Osteoblast (primary cell): ENCODE data around the gene SYCP3. TPM values are rescaled to one million over a fixed set of nuclear protein-coding genes. Genes with fewer than 3 reads are reported as not detected.

ENCODE experiments used
- DNase-seq: peaks from one replicate; pipeline ENCODE4 v3.0.0; 2011; ENCODE audit warnings: low spot score, mixed read lengths; ENCODE audit not compliant: insufficient read length; ENCODE audit errors: missing footprints
- H2AFZ ChIP-seq: 2 replicates; pipeline ENCODE4 v1.6.0; 2011; ENCODE audit warnings: mild to moderate bottlenecking, low read length
- H3K27ac ChIP-seq: 2 replicates; pipeline ENCODE4 v1.5.1; 2011; ENCODE audit warnings: mild to moderate bottlenecking, low read depth, low read length, moderate library complexity
- H3K27me3 ChIP-seq: 2 replicates; pipeline ENCODE4 v1.6.0; 2012; ENCODE audit warnings: mild to moderate bottlenecking, control low read depth, inconsistent platforms, low read length, moderate library complexity; ENCODE audit not compliant: insufficient read depth
- H3K36me3 ChIP-seq: 2 replicates; pipeline ENCODE4 v1.5.1; 2011; ENCODE audit warnings: mild to moderate bottlenecking, low read length, control low read depth, moderate library complexity; ENCODE audit not compliant: insufficient read depth
- H3K4me1 ChIP-seq: 2 replicates; pipeline ENCODE4 v1.5.1; 2011; ENCODE audit warnings: mild to moderate bottlenecking, low read length, control low read depth, moderate library complexity; ENCODE audit not compliant: insufficient read depth
- H3K4me2 ChIP-seq: 2 replicates; pipeline ENCODE4 v1.6.0; 2011; ENCODE audit warnings: mild to moderate bottlenecking, low read length; ENCODE audit not compliant: insufficient read depth
- H3K4me3 ChIP-seq: fragments of 200-600 bp; sonication (generic); 3 replicates; pipeline ENCODE4 v1.5.1; 2012; ENCODE audit warnings: mild to moderate bottlenecking, low read length, inconsistent platforms; ENCODE audit not compliant: insufficient read depth
- H3K79me2 ChIP-seq: 2 replicates; pipeline ENCODE4 v1.6.0; 2012; ENCODE audit warnings: mild to moderate bottlenecking, low read length, control low read depth, inconsistent platforms; ENCODE audit not compliant: insufficient read depth
- H3K9me3 ChIP-seq: 2 replicates; pipeline ENCODE4 v1.5.1; 2011; ENCODE audit warnings: low read depth, low read length, control low read depth
- H4K20me1 ChIP-seq: 2 replicates; pipeline ENCODE4 v1.6.0; 2012; ENCODE audit warnings: mild to moderate bottlenecking, low read length, control low read depth; ENCODE audit not compliant: insufficient read depth
- total RNA-seq: library from RNA; depleted of rRNA; stranded (reverse); fragments of >200 nt; gene quantifications from 2 replicates; pipeline ENCODE4 v1.2.3, GENCODE V29; 2012
- TF ChIP-seq, protein P1 (sequence below): IDR thresholded peaks from 2 replicates; pipeline ENCODE4 v1.5.1; 2011; ENCODE audit warnings: mild to moderate bottlenecking, low read depth, low read length, moderate library complexity; ENCODE audit errors: extremely low read depth

The SYCP3 gene
- total RNA-seq, 1 donor: 0.72 TPM

- no peak overlapping the region for H3K4me2 ChIP-seq
- TF ChIP-seq, protein P1, sequence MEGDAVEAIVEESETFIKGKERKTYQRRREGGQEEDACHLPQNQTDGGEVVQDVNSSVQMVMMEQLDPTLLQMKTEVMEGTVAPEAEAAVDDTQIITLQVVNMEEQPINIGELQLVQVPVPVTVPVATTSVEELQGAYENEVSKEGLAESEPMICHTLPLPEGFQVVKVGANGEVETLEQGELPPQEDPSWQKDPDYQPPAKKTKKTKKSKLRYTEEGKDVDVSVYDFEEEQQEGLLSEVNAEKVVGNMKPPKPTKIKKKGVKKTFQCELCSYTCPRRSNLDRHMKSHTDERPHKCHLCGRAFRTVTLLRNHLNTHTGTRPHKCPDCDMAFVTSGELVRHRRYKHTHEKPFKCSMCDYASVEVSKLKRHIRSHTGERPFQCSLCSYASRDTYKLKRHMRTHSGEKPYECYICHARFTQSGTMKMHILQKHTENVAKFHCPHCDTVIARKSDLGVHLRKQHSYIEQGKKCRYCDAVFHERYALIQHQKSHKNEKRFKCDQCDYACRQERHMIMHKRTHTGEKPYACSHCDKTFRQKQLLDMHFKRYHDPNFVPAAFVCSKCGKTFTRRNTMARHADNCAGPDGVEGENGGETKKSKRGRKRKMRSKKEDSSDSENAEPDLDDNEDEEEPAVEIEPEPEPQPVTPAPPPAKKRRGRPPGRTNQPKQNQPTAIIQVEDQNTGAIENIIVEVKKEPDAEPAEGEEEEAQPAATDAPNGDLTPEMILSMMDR: no peak
- H3K4me1 ChIP-seq: peaks cover 6% of the 10 kb centered on the region
- no peak overlapping the region for H2AFZ ChIP-seq
- H3K36me3 ChIP-seq: no peaks in the 10 kb centered on the region
- no peak overlapping the region for H3K27ac ChIP-seq
- H3K27me3 ChIP-seq: no peaks in the 10 kb centered on the region
- no peak for DNase-seq
- H3K79me2 ChIP-seq: peaks cover 33% of the 10 kb centered on the region
- no peaks in the 10 kb centered on the region for H3K9me3 ChIP-seq
- no peaks in the 10 kb centered on the region for H4K20me1 ChIP-seq
- H3K4me3 ChIP-seq: no peak overlapping the region
Observed at GRCh38 chr12:101695706-101696105, 43.6 kb downstream of the SYCP3 start.

- Histone ChIP-seq H3K4me2 (no peak overlapping the region), H2AFZ (no peak overlapping the region), H3K4me1 (peaks cover 6% of the 10 kb centered on the region), H3K27me3 (no peaks in the 10 kb centered on the region), H4K20me1 (no peaks in the 10 kb centered on the region), H3K9me3 (no peaks in the 10 kb centered on the region), H3K27ac (no peak overlapping the region), H3K36me3 (no peaks in the 10 kb centered on the region), H3K4me3 (no peak overlapping the region), H3K79me2 (peaks cover 26% of the 10 kb centered on the region)
- no peak for DNase-seq
- TF ChIP-seq, protein P1: no peak
Observed at GRCh38 chr12:101694986-101695385, 44.3 kb downstream of the SYCP3 start.

- Histone ChIP-seq H2AFZ (no peak overlapping the region), H3K27me3 (no peaks in the 10 kb centered on the region), H3K27ac (no peak overlapping the region), H4K20me1 (no peaks in the 10 kb centered on the region), H3K4me1 (peaks cover 6% of the 10 kb centered on the region), H3K36me3 (no peaks in the 10 kb centered on the region), H3K4me3 (no peak overlapping the region), H3K9me3 (no peaks in the 10 kb centered on the region), H3K79me2 (peaks cover 20% of the 10 kb centered on the region), H3K4me2 (no peak overlapping the region)
- DNase-seq: no peak
- TF ChIP-seq, protein P1: no peak
Observed at GRCh38 chr12:101694297-101694848, 44.9 kb downstream of the SYCP3 start.

GRCh38 chr12:101691503-101692096, 47.7 kb downstream of the SYCP3 start:
- no peaks in the 10 kb centered on the region for H4K20me1 ChIP-seq
- H3K27me3 ChIP-seq: no peaks in the 10 kb centered on the region
- no peak overlapping the region for H3K4me2 ChIP-seq
- H3K36me3 ChIP-seq: no peaks in the 10 kb centered on the region
- no peak overlapping the region for H3K4me3 ChIP-seq
- TF ChIP-seq, protein P1: no peak
- no peak overlapping the region for H2AFZ ChIP-seq
- DNase-seq: no peak
- H3K4me1 ChIP-seq: peaks cover 2% of the 10 kb centered on the region
- H3K9me3 ChIP-seq: no peaks in the 10 kb centered on the region
- no peak overlapping the region for H3K27ac ChIP-seq
- H3K79me2 ChIP-seq: peaks cover 1% of the 10 kb centered on the region
